HepG2 (cell line): ENCODE measurements around the gene SYT9. TPM values are rescaled to one million over a fixed set of nuclear protein-coding genes. Genes with fewer than 3 reads are reported as not detected.
A peak's percentile ranks its signal among the peaks of the same experiment; 100 is the strongest.

ENCODE experiments used
- ATF7-NPFF ChIP-seq: sonication (generic); formaldehyde crosslinking; IDR thresholded peaks from 2 replicates; pipeline ENCODE4 v1.8.1; 2023; ENCODE audit warnings: mild to moderate bottlenecking, low read depth, missing genetic modification reagents, moderate library complexity
- BRF2 ChIP-seq: sonication (generic); formaldehyde crosslinking; IDR thresholded peaks from 2 replicates; pipeline ENCODE4 v1.8.1; 2022; ENCODE audit warnings: mild to moderate bottlenecking, missing genetic modification reagents
- CAMTA2 ChIP-seq: sonication (generic); formaldehyde crosslinking; IDR thresholded peaks from 2 replicates; pipeline ENCODE4 v1.4.0; 2020; ENCODE audit warnings: mild to moderate bottlenecking, missing genetic modification reagents, borderline replicate concordance
- HNF4A ChIP-seq: sonication (generic); formaldehyde crosslinking; IDR thresholded peaks from 2 replicates; pipeline ENCODE4 v1.4.0; 2020; ENCODE audit warnings: missing genetic modification reagents
- IRX3 ChIP-seq: sonication (generic); formaldehyde crosslinking; IDR thresholded peaks from 2 replicates; pipeline ENCODE4 v1.8.1; 2023; ENCODE audit warnings: mild to moderate bottlenecking, low read depth, missing genetic modification reagents, borderline replicate concordance
- KDM2A ChIP-seq: sonication (generic); formaldehyde crosslinking; IDR thresholded peaks from 2 replicates; pipeline ENCODE4 v1.4.0; 2020; ENCODE audit warnings: low read depth, missing genetic modification reagents, borderline replicate concordance
- NFAT5 ChIP-seq: sonication (generic); formaldehyde crosslinking; IDR thresholded peaks from 2 replicates; pipeline ENCODE4 v1.4.0; 2020; ENCODE audit warnings: missing genetic modification reagents
- NR2C2 ChIP-seq: sonication (generic); formaldehyde crosslinking; IDR thresholded peaks from 2 replicates; pipeline ENCODE4 v1.4.0; 2020; ENCODE audit warnings: missing genetic modification reagents, mild to moderate bottlenecking, moderate library complexity, borderline replicate concordance
- NR2F6 ChIP-seq, 2 experiments: IDR thresholded peaks; 2 replicates each; pipeline ENCODE4 v1.6.1; 2016; ENCODE audit warnings: antibody characterized with exemption in 1 of 2, mild to moderate bottlenecking in 1 of 2
- PHF20 ChIP-seq: sonication (generic); formaldehyde crosslinking; IDR thresholded peaks from 2 replicates; pipeline ENCODE4 v1.5.0; 2020; ENCODE audit warnings: mild to moderate bottlenecking, missing genetic modification reagents
- RNF2 ChIP-seq: fragments of 450-650 bp; conservative IDR thresholded peaks from 2 replicates; pipeline ENCODE4 v1.6.1; 2016; ENCODE audit warnings: low read depth
- SMAD3 ChIP-seq: sonication (generic); formaldehyde crosslinking; IDR thresholded peaks from 2 replicates; pipeline ENCODE4 v1.4.0; 2020; ENCODE audit warnings: missing genetic modification reagents
- ZNF121 ChIP-seq: sonication (generic); formaldehyde crosslinking; IDR thresholded peaks from 2 replicates; pipeline ENCODE4 v1.5.0; 2020; ENCODE audit warnings: mild to moderate bottlenecking, missing genetic modification reagents
- ZNF639 ChIP-seq: conservative IDR thresholded peaks from 2 replicates; pipeline ENCODE4 v1.6.1; 2018; ENCODE audit warnings: missing genetic modification reagents
- ZNF678 ChIP-seq: sonication (generic); formaldehyde crosslinking; IDR thresholded peaks from 2 replicates; pipeline ENCODE4 v1.4.0; 2020; ENCODE audit warnings: mild to moderate bottlenecking, missing genetic modification reagents
- ZNF710 ChIP-seq: sonication (generic); formaldehyde crosslinking; IDR thresholded peaks from 2 replicates; pipeline ENCODE4 v1.5.0; 2020; ENCODE audit warnings: mild to moderate bottlenecking, missing genetic modification reagents, borderline replicate concordance
- ZNF775 ChIP-seq: sonication (generic); formaldehyde crosslinking; IDR thresholded peaks from 2 replicates; pipeline ENCODE4 v1.4.0; 2020; ENCODE audit warnings: missing genetic modification reagents, mild to moderate bottlenecking, moderate library complexity, borderline replicate concordance
- ZNF879 ChIP-seq: sonication (generic); formaldehyde crosslinking; IDR thresholded peaks from 2 replicates; pipeline ENCODE4 v1.8.1; 2023; ENCODE audit warnings: missing genetic modification reagents
- ZNF891 ChIP-seq: sonication (generic); formaldehyde crosslinking; IDR thresholded peaks from 2 replicates; pipeline ENCODE4 v1.5.0; 2020; ENCODE audit warnings: mild to moderate bottlenecking, missing genetic modification reagents
- polyA plus RNA-seq, 8 experiments: library from polyadenylated mRNA; depleted of rRNA in 3 of 8; stranded (reverse) in 7 of 8; unstranded in 1 of 8; fragments of >200 nt; fragmentation: Illumina TruSeq in 4 of 8; extraction: Trizol in 4 of 8; gene quantifications; 2 replicates each; pipeline versions ENCODE4 v1.2.1 to v1.2.3, GENCODE V29; 2011 to 2016; ENCODE audit warnings: low read depth in 4 of 8, missing spikeins in 1 of 8, mixed read lengths in 1 of 8; ENCODE audit not compliant: insufficient read depth in 1 of 8
- total RNA-seq, 5 experiments: library from RNA; depleted of rRNA; stranded (reverse); fragments of >200 nt; fragmentation: Illumina TruSeq; extraction: Trizol; gene quantifications; 2 replicates each; pipeline ENCODE4 v1.2.3, GENCODE V29; 2016; ENCODE audit warnings: low read depth in 1 of 5

SYT9 gene
- total and polyA plus RNA-seq, 2 of the 13 experiments (the other 11 are each of a cell fraction or from before 2014, with no cell fraction given): not detected

- TF ChIP-seq NFAT5 (CRISPR knock-in tag) (no peak), CAMTA2 (peak; percentile 46; the same call in 1 of the 2 replicates), SMAD3 (CRISPR knock-in tag) (peak; percentile 28; the same call in 1 of the 2 replicates), ZNF775 (CRISPR knock-in tag) (no peak), ATF7-NPFF (CRISPR knock-in tag) (peak; percentile 65), ZNF121 (no peak), ZNF678 (CRISPR knock-in tag) (0 out of 2 replicates have a peak, but pooled peaks have one; percentile 75), PHF20 (no peak; the same call in 1 of the 2 replicates), ZNF879 (CRISPR knock-in tag) (no peak), RNF2 (no peak), ZNF710 (CRISPR knock-in tag) (peak; percentile 39; the same call in 1 of the 2 replicates), BRF2 (CRISPR knock-in tag) (no peak), KDM2A (0 out of 2 replicates have a peak, but pooled peaks have one; percentile 30), IRX3 (CRISPR knock-in tag) (no peak), NR2C2 (CRISPR knock-in tag) (0 out of 2 replicates have a peak, but pooled peaks have one; percentile 11), HNF4A (CRISPR knock-in tag) (0 out of 2 replicates have a peak, but pooled peaks have one; percentile 19), NR2F6 (IDR thresholded peaks at IDR 0.05) (no peak), NR2F6 (CRISPR knock-in tag; IDR thresholded peaks at IDR 0.05) (0 out of 2 replicates have a peak, but pooled peaks have one; percentile 11), ZNF639 (CRISPR knock-in tag) (no peak), ZNF891 (CRISPR knock-in tag) (no peak; the same call in 1 of the 2 replicates)
These were observed 261.8 kb downstream of the SYT9 start, which contains the start of gene PPFIBP2 (continued) for GRCh38 chr11:7513234-7514098.
